NT2/D1 (cell line): Measurements from ENCODE around the gene LRMDA.

ENCODE experiments used
- DNase-seq: peaks from one replicate; pipeline ENCODE4 v3.0.0-alpha.2; 2011; ENCODE audit warnings: low read depth, low spot score
- H3K27me3 ChIP-seq: 2 replicates; pipeline ENCODE4 v1.6.0; 2011; ENCODE audit warnings: mild to moderate bottlenecking; ENCODE audit not compliant: insufficient read length, insufficient read depth
- H3K36me3 ChIP-seq: 2 replicates; pipeline ENCODE4 v1.6.1; 2011; ENCODE audit warnings: mild to moderate bottlenecking, low read length, mixed read lengths; ENCODE audit not compliant: insufficient read depth, insufficient read length
- H3K4me1 ChIP-seq: 2 replicates; pipeline ENCODE4 v1.5.1; 2011; ENCODE audit not compliant: insufficient read depth, insufficient read length
- H3K4me3 ChIP-seq: 2 replicates; pipeline ENCODE4 v1.5.1; 2011; ENCODE audit warnings: low read depth; ENCODE audit not compliant: insufficient read length
- H3K9ac ChIP-seq: 2 replicates; pipeline ENCODE4 v1.6.0; 2011; ENCODE audit warnings: low read depth; ENCODE audit not compliant: insufficient read length
- H3K9me3 ChIP-seq: 2 replicates; pipeline ENCODE4 v1.5.1; 2011; ENCODE audit warnings: mild to moderate bottlenecking, low read length; ENCODE audit not compliant: insufficient read depth
- SUZ12 ChIP-seq: IDR thresholded peaks from 2 replicates; pipeline ENCODE4 v1.6.1; 2011; ENCODE audit not compliant: insufficient read length, insufficient read depth; ENCODE audit errors: extremely low read depth
- YY1 ChIP-seq: IDR thresholded peaks from 2 replicates; pipeline ENCODE4 v1.6.1; 2011; ENCODE audit not compliant: insufficient read length, insufficient read depth
- ZNF274 ChIP-seq: IDR thresholded peaks from 2 replicates; pipeline ENCODE4 v1.6.1; 2011; ENCODE audit warnings: mild to moderate bottlenecking, low read depth, low read length

The LRMDA gene

GRCh38 chr10:76010703-76011102, 579.3 kb downstream of the LRMDA start:
- Histone ChIP-seq H3K36me3 (no peaks in the 10 kb centered on the region), H3K9ac (no peak overlapping the region), H3K4me3 (no peak overlapping the region), H3K9me3 (no peaks in the 10 kb centered on the region), H3K4me1 (peaks cover 2% of the 10 kb centered on the region), H3K27me3 (no peaks in the 10 kb centered on the region)
- TF ChIP-seq ZNF274: no peak
- TF ChIP-seq SUZ12: no peak
- TF ChIP-seq YY1: no peak
- DNase-seq: no peak

GRCh38 chr10:76012716-76013327, 581.4 kb downstream of the LRMDA start:
- Histone ChIP-seq H3K4me1 (peaks cover 2% of the 10 kb centered on the region), H3K9ac (no peak overlapping the region), H3K4me3 (no peak overlapping the region), H3K36me3 (no peaks in the 10 kb centered on the region), H3K9me3 (no peaks in the 10 kb centered on the region), H3K27me3 (no peaks in the 10 kb centered on the region)
- DNase-seq: no peak
- TF ChIP-seq ZNF274 (no peak), SUZ12 (no peak), YY1 (no peak)

GRCh38 chr10:76015245-76015644, 583.8 kb downstream of the LRMDA start:
- TF ChIP-seq SUZ12 (no peak), ZNF274 (no peak), YY1 (no peak)
- no peak for DNase-seq
- H3K9ac ChIP-seq: no peak overlapping the region

GRCh38 chr10:76017026-76017732, 585.8 kb downstream of the LRMDA start:
- H3K4me3 ChIP-seq: no peak overlapping the region
- H3K9ac ChIP-seq: no peak overlapping the region
- H3K4me1 ChIP-seq: no peaks in the 10 kb centered on the region
- no peaks in the 10 kb centered on the region for H3K9me3 ChIP-seq
- TF ChIP-seq YY1 (no peak), SUZ12 (no peak), ZNF274 (no peak)
- H3K27me3 ChIP-seq: no peaks in the 10 kb centered on the region
- no peak for DNase-seq
- no peaks in the 10 kb centered on the region for H3K36me3 ChIP-seq

More at GRCh38 chr10:76015245-76015644, 583.8 kb downstream of the LRMDA start:
- Histone ChIP-seq H3K27me3 (no peaks in the 10 kb centered on the region), H3K9me3 (no peaks in the 10 kb centered on the region), H3K4me1 (no peaks in the 10 kb centered on the region), H3K36me3 (no peaks in the 10 kb centered on the region), H3K4me3 (no peak overlapping the region)

- Histone ChIP-seq H3K36me3 (no peaks in the 10 kb centered on the region), H3K27me3 (no peaks in the 10 kb centered on the region), H3K9ac (no peak overlapping the region), H3K4me3 (no peak overlapping the region), H3K4me1 (no peaks in the 10 kb centered on the region), H3K9me3 (no peaks in the 10 kb centered on the region)
- TF ChIP-seq YY1 (no peak), ZNF274 (no peak), SUZ12 (no peak)
- no peak for DNase-seq
Observed at GRCh38 chr10:76017733-76018433, 586.5 kb downstream of the LRMDA start.

GRCh38 chr10:76020630-76021029, 589.2 kb downstream of the LRMDA start:
- no peak overlapping the region for H3K4me3 ChIP-seq
- TF ChIP-seq YY1: no peak
- no peak for TF ChIP-seq ZNF274
- no peak for TF ChIP-seq SUZ12

GRCh38 chr10:76021398-76021797, 590.0 kb downstream of the LRMDA start:
- no peak for DNase-seq
- Histone ChIP-seq H3K36me3 (no peaks in the 10 kb centered on the region), H3K9ac (no peak overlapping the region), H3K4me3 (no peak overlapping the region), H3K27me3 (no peaks in the 10 kb centered on the region), H3K9me3 (no peaks in the 10 kb centered on the region), H3K4me1 (no peaks in the 10 kb centered on the region)
- TF ChIP-seq SUZ12: no peak
- TF ChIP-seq YY1: no peak
- no peak for TF ChIP-seq ZNF274

More at GRCh38 chr10:76020630-76021029, 589.2 kb downstream of the LRMDA start:
- Histone ChIP-seq H3K27me3 (no peaks in the 10 kb centered on the region), H3K36me3 (no peaks in the 10 kb centered on the region), H3K9ac (no peak overlapping the region), H3K9me3 (no peaks in the 10 kb centered on the region), H3K4me1 (no peaks in the 10 kb centered on the region)
- DNase-seq: no peak
